GM12891 (cell line): ENCODE data around the gene CLTC.

Experiments used
- POLR2A ChIP-seq: IDR thresholded peaks from 2 replicates; pipeline ENCODE4 v1.6.1; 2011; ENCODE audit warnings: low read depth, low read length, control low read depth
- SPI1 ChIP-seq: IDR thresholded peaks from 2 replicates; pipeline ENCODE4 v1.6.1; 2011; ENCODE audit warnings: low read depth, low read length, control low read depth
- TAF1 ChIP-seq: IDR thresholded peaks from 2 replicates; pipeline ENCODE4 v1.6.1; 2011; ENCODE audit warnings: low read depth, low read length, control low read depth

- TF ChIP-seq POLR2A (no peak), TAF1 (no peak), SPI1 (no peak)
Observed at GRCh38 chr17:59627274-59627673, 7.6 kb downstream of the CLTC start.
